ENCODE measurements around the gene ANKS1A. TPM values are rescaled to one million over a fixed set of nuclear protein-coding genes. Genes with fewer than 3 reads are reported as not detected.

Gene ANKS1A
- total RNA-seq, 1 experiment from 2014 or later = 14.4 TPM

GRCh38 chr6:35108309-35108885 is 219.3 kb downstream of the ANKS1A start:
- Histone ChIP-seq H3K9me3 (ENCODE audit: control insufficient read depth, insufficient read depth, low read depth, low read length) (no peaks in the 10 kb centered on the region), H3K36me3 (ENCODE audit: control insufficient read depth, insufficient read depth, low read length) (no peaks in the 10 kb centered on the region), H3K27me3 (ENCODE audit: control insufficient read depth, insufficient read depth, low read length) (no peaks in the 10 kb centered on the region), H3K4me1 (ENCODE audit: control insufficient read depth, insufficient read depth, low read length) (no peaks in the 10 kb centered on the region), H3K27ac (ENCODE audit: low read length) (no peak overlapping the region), H3K4me3 (ENCODE audit: low read depth in 2 of 2, low read length in 2 of 2) (no peak overlapping the region)
- ATAC-seq (no peak), DNase-seq (ENCODE audit: low read depth, low spot score) (no peak)
- ChIA-PET POLR2A (no interaction called here), CTCF (no interaction called here)
- in situ Hi-C loops (cut with HindIII; ENCODE audit: low pct_unique_long_range_greater_than_20kb, low sequenced_read_pairs) (no loop called here), intact Hi-C loops (cut with micrococcal nuclease; ENCODE audit: unreplicated experiment) (no loop called here)
- no TSS peak for BruUV-seq (replicated peaks)
- TF ChIP-seq SIN3A (IDR thresholded peaks at IDR 0.05; ENCODE audit: borderline replicate concordance, insufficient read depth, low read depth, low read length) = no peak
- TF ChIP-seq, protein P1, sequence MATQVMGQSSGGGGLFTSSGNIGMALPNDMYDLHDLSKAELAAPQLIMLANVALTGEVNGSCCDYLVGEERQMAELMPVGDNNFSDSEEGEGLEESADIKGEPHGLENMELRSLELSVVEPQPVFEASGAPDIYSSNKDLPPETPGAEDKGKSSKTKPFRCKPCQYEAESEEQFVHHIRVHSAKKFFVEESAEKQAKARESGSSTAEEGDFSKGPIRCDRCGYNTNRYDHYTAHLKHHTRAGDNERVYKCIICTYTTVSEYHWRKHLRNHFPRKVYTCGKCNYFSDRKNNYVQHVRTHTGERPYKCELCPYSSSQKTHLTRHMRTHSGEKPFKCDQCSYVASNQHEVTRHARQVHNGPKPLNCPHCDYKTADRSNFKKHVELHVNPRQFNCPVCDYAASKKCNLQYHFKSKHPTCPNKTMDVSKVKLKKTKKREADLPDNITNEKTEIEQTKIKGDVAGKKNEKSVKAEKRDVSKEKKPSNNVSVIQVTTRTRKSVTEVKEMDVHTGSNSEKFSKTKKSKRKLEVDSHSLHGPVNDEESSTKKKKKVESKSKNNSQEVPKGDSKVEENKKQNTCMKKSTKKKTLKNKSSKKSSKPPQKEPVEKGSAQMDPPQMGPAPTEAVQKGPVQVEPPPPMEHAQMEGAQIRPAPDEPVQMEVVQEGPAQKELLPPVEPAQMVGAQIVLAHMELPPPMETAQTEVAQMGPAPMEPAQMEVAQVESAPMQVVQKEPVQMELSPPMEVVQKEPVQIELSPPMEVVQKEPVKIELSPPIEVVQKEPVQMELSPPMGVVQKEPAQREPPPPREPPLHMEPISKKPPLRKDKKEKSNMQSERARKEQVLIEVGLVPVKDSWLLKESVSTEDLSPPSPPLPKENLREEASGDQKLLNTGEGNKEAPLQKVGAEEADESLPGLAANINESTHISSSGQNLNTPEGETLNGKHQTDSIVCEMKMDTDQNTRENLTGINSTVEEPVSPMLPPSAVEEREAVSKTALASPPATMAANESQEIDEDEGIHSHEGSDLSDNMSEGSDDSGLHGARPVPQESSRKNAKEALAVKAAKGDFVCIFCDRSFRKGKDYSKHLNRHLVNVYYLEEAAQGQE (IDR thresholded peaks at IDR 0.05; ENCODE audit: insufficient read depth in 1 of 2, low read depth in 2 of 2, low read length in 1 of 2) = no peak

DNA sequence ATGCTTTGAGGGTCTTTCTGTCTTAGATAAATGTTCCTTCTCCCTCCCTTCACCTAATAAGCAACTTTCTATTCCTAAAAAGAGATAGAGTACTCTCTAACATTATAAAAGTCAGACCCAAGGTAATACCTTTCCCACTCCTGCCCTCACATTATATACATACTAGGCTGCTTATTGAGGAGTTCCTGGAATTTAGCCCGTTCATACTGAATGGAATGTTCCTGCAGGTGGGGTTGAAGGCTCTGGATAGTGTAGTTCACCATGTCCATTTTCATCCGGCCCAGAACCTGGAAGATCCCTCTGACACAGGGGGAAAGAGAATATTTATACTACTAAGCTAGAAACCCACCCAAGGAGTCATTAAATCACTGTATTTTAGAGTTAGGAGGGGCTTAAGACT is 231.7 kb downstream of the ANKS1A start:
- no peak overlapping the region for H3K4me3 ChIP-seq (ENCODE audit: low read depth in 2 of 2, low read length in 2 of 2)
- H3K36me3 ChIP-seq (ENCODE audit: control insufficient read depth, insufficient read depth, low read length) = no peaks in the 10 kb centered on the region
- H3K27ac ChIP-seq (ENCODE audit: low read length) = no peak overlapping the region
- no peaks in the 10 kb centered on the region for H3K27me3 ChIP-seq (ENCODE audit: control insufficient read depth, insufficient read depth, low read length)
- DNase-seq (ENCODE audit: low read depth, low spot score) (no peak), ATAC-seq (no peak)
- intact Hi-C loops (cut with micrococcal nuclease; ENCODE audit: unreplicated experiment) = no loop called here
- in situ Hi-C loops (cut with HindIII; ENCODE audit: low pct_unique_long_range_greater_than_20kb, low sequenced_read_pairs) = no loop called here
- no peaks in the 10 kb centered on the region for H3K4me1 ChIP-seq (ENCODE audit: control insufficient read depth, insufficient read depth, low read length)
- no TSS peak for BruUV-seq (replicated peaks)
- ChIA-PET POLR2A (no interaction called here), CTCF (no interaction called here)
- TF ChIP-seq, protein P1 (IDR thresholded peaks at IDR 0.05; ENCODE audit: insufficient read depth in 1 of 2, low read depth in 2 of 2, low read length in 1 of 2) = no peak
- no peak for TF ChIP-seq TCF7L2 (IDR thresholded peaks at IDR 0.05; ENCODE audit: low read depth, low read length)
- TF ChIP-seq SIN3A (IDR thresholded peaks at IDR 0.05; ENCODE audit: borderline replicate concordance, insufficient read depth, low read depth, low read length) = no peak
- TF ChIP-seq POLR2AphosphoS5 (IDR thresholded peaks at IDR 0.05; ENCODE audit: low read depth, low read length) = no peak
- TF ChIP-seq, protein P2, sequence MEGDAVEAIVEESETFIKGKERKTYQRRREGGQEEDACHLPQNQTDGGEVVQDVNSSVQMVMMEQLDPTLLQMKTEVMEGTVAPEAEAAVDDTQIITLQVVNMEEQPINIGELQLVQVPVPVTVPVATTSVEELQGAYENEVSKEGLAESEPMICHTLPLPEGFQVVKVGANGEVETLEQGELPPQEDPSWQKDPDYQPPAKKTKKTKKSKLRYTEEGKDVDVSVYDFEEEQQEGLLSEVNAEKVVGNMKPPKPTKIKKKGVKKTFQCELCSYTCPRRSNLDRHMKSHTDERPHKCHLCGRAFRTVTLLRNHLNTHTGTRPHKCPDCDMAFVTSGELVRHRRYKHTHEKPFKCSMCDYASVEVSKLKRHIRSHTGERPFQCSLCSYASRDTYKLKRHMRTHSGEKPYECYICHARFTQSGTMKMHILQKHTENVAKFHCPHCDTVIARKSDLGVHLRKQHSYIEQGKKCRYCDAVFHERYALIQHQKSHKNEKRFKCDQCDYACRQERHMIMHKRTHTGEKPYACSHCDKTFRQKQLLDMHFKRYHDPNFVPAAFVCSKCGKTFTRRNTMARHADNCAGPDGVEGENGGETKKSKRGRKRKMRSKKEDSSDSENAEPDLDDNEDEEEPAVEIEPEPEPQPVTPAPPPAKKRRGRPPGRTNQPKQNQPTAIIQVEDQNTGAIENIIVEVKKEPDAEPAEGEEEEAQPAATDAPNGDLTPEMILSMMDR (IDR thresholded peaks at IDR 0.05) = no peak
- H3K9me3 ChIP-seq (ENCODE audit: control insufficient read depth, insufficient read depth, low read depth, low read length) = no peaks in the 10 kb centered on the region
